NCI-H1417 treated with DMSO at 0.1 percent for 48 hours (cell line): ENCODE results near the gene CDON.
"Not testable (repeated sequence)": the region's sequence is repeated elsewhere in the genome, so short reads cannot be mapped to it uniquely, and the experiment has no call there.

ENCODE experiments used
- DNase-seq: peaks from one replicate; lab custom pipeline; 2025; lab: John Stamatoyannopoulos, UW

Gene CDON

GRCh38 chr11:125924384-125925007 is 138.2 kb downstream of the CDON start:
- DNase-seq: no peak

GRCh38 chr11:125923633-125924032 is 139.0 kb downstream of the CDON start:
- DNase-seq: no peak

GRCh38 chr11:125923012-125923579 is 139.6 kb downstream of the CDON start:
- DNase-seq: no peak

- DNase-seq: no peak
These were observed 140.5 kb downstream of the CDON start for GRCh38 chr11:125922156-125922555.

GRCh38 chr11:125921042-125921441 is 141.6 kb downstream of the CDON start:
- DNase-seq: no peak

GRCh38 chr11:125918140-125918840 is 144.4 kb downstream of the CDON start:
- no peak for DNase-seq

- no peak for DNase-seq
These were observed 145.9 kb downstream of the CDON start for GRCh38 chr11:125916683-125917347.

- not testable (repeated sequence) for DNase-seq
These were observed 148.1 kb downstream of the CDON start for GRCh38 chr11:125914601-125915000.

- no peak for DNase-seq
These were observed 152.3 kb downstream of the CDON start for GRCh38 chr11:125910226-125910849.
